B cell (primary cell): ENCODE measurements around the gene GLDN. TPM values are rescaled to one million over a fixed set of nuclear protein-coding genes. Genes with fewer than 3 reads are reported as not detected.

Experiments
- ATAC-seq: fragments of 200-7000 bp; cut with Tn5 transposase; one replicate; pipeline ENCODE4 v1.10.0; 2021; ENCODE audit warnings: low read depth, mild to moderate bottlenecking, moderate number of reproducible peaks, moderate library complexity
- CTCF ChIA-PET: fragments of 350-600 bp; sonication (Branson Sonifier 250); formaldehyde crosslinking; loops from one replicate; lab custom pipeline; 2021; ENCODE audit warnings: antibody characterized with exemption, inconsistent platforms; lab: Charles Lee
- POLR2A ChIA-PET: fragments of 350-600 bp; sonication (Branson Sonifier 250); formaldehyde crosslinking; loops from one replicate; lab custom pipeline; 2021; ENCODE audit warnings: antibody characterized with exemption; lab: Charles Lee
- DNase-seq: peaks from one replicate; pipeline ENCODE4 v3.0.0; 2013
- H2AFZ ChIP-seq: 2 replicates; pipeline ENCODE4 v1.6.1; 2012; ENCODE audit warnings: mild to moderate bottlenecking, low read depth, low read length; ENCODE audit not compliant: insufficient read depth, poor library complexity, severe bottlenecking
- H3K27ac ChIP-seq, 2 donors: 1 replicate in 1 of 2; 2 replicates in 1 of 2; pipeline ENCODE4 v1.5.1; 2012 to 2013; ENCODE audit warnings: low read length in 2 of 2, mild to moderate bottlenecking in 2 of 2, moderate library complexity in 1 of 2
- H3K27me3 ChIP-seq, 4 experiments: fragments of 200-600 bp in 1 of 4; sonication (generic) in 1 of 4; replicated peaks in 1 of 4; 1 replicate in 2 of 4; 2 replicates in 2 of 4; pipeline versions ENCODE4 v1.6.1 to v1.7.0; 2013 to 2016; ENCODE audit warnings: low read length in 3 of 4, mild to moderate bottlenecking in 2 of 4, mixed read lengths in 1 of 4, moderate library complexity in 1 of 4; ENCODE audit not compliant: insufficient read depth in 4 of 4, control insufficient read depth in 3 of 4; ENCODE audit errors: control extremely low read depth in 1 of 4
- H3K36me3 ChIP-seq, 2 experiments: replicated peaks in 1 of 2; 1 replicate in 1 of 2; 2 replicates in 1 of 2; pipeline versions ENCODE4 v1.6.1 to v1.7.1; 2013; ENCODE audit warnings: low read length in 1 of 2; ENCODE audit not compliant: insufficient read depth in 2 of 2, control insufficient read depth in 1 of 2; ENCODE audit errors: control extremely low read depth in 1 of 2, extremely low read depth in 1 of 2
- H3K4me1 ChIP-seq, 2 donors: fragments of 200-600 bp in 1 of 2; sonication (generic) in 1 of 2; 1 replicate in 1 of 2; 2 replicates in 1 of 2; pipeline versions ENCODE4 v1.5.1 to v1.6.1; 2013 to 2017; ENCODE audit warnings: low read length in 2 of 2; ENCODE audit not compliant: control insufficient read depth in 2 of 2, insufficient read depth in 2 of 2
- H3K4me2 ChIP-seq: replicated peaks from 2 replicates; pipeline ENCODE3; 2012; ENCODE audit warnings: mild to moderate bottlenecking, low read depth, low read length; ENCODE audit not compliant: poor library complexity, severe bottlenecking
- H3K4me3 ChIP-seq, 5 experiments: fragments of 200-600 bp in 1 of 5; sonication (generic) in 1 of 5; 1 replicate in 3 of 5; 2 replicates in 2 of 5; pipeline versions ENCODE4 v1.5.1 to v1.7.0; 2011 to 2016; ENCODE audit warnings: low read length in 4 of 5, mild to moderate bottlenecking in 4 of 5, low read depth in 2 of 5, control low read depth in 1 of 5, moderate library complexity in 1 of 5; ENCODE audit not compliant: insufficient read depth in 1 of 5; ENCODE audit errors: control extremely low read depth in 1 of 5, extremely low read depth in 1 of 5
- H3K79me2 ChIP-seq: fragments of 200-600 bp; sonication (generic); one replicate; pipeline ENCODE4 v1.6.0; 2016; ENCODE audit warnings: low read length; ENCODE audit not compliant: control insufficient read depth, insufficient read depth
- H3K9ac ChIP-seq: fragments of 200-600 bp; sonication (generic); 2 replicates; pipeline ENCODE4 v1.6.1; 2017; ENCODE audit warnings: mild to moderate bottlenecking, low read length, moderate library complexity
- H3K9me3 ChIP-seq, 3 donors: one replicate each; pipeline versions ENCODE4 v1.6.1 to v1.7.1; 2013; ENCODE audit warnings: low read length in 2 of 3; ENCODE audit not compliant: control insufficient read depth in 2 of 3, insufficient read depth in 1 of 3; ENCODE audit errors: control extremely low read depth in 1 of 3
- H4K20me1 ChIP-seq: 2 replicates; pipeline ENCODE4 v1.6.0; 2012; ENCODE audit warnings: mild to moderate bottlenecking, low read length; ENCODE audit not compliant: insufficient read depth, control insufficient read depth, poor library complexity, severe bottlenecking
- H3K27ac Mint-ChIP-seq: one replicate; pipeline ENCODE4 v1.8.0; 2021; ENCODE audit warnings: mixed read lengths
- H3K27me3 Mint-ChIP-seq: one replicate; pipeline ENCODE4 v1.8.0; 2021; ENCODE audit warnings: mixed read lengths
- H3K4me1 Mint-ChIP-seq: one replicate; pipeline ENCODE4 v1.8.0; 2021; ENCODE audit warnings: mixed read lengths
- H3K4me3 Mint-ChIP-seq: one replicate; pipeline ENCODE4 v1.8.0; 2021; ENCODE audit warnings: mixed read lengths
- H3K9me3 Mint-ChIP-seq: one replicate; pipeline ENCODE4 v1.8.0; 2022; ENCODE audit warnings: mixed read lengths; ENCODE audit not compliant: insufficient read depth
- CTCF ChIP-seq: fragments of 200-600 bp; IDR thresholded peaks from one replicate; pipeline ENCODE4 v1.8.0; 2022; ENCODE audit warnings: antibody characterized with exemption, mild to moderate bottlenecking
- EZH2 ChIP-seq: IDR thresholded peaks from 2 replicates; pipeline ENCODE4 v1.6.1; 2012; ENCODE audit warnings: borderline replicate concordance, low read depth, mild to moderate bottlenecking, moderate library complexity, low read length; ENCODE audit not compliant: insufficient read depth, poor library complexity, severe bottlenecking
- WGBS: methylation state at CpG from one replicate; pipeline ENCODE4 v1.1.5; 2013; ENCODE audit warnings: missing lambda C conversion rate; ENCODE audit not compliant: insufficient coverage; 5-methylcytosine and 5-hydroxymethylcytosine counted together
- intact Hi-C: fragments of 100-400 bp; cut with micrococcal nuclease; formaldehyde crosslinking; loops from one replicate; pipeline ENCODE4 v1.10.0; 2022
- polyA plus RNA-seq: library from polyadenylated mRNA; depleted of rRNA; stranded (reverse); fragments of >200 nt; gene quantifications from 2 replicates; pipeline ENCODE4 v1.2.3, GENCODE V29; 2012
- total RNA-seq, 2 donors: library from RNA; stranded (reverse); fragments of 120-200 nt in 1 of 2; gene quantifications; 1 replicate in 1 of 2; 2 replicates in 1 of 2; pipeline versions ENCODE4 v1.2.3 to v1.2.4, GENCODE V29; 2013 to 2022

The GLDN gene
- total and polyA plus RNA-seq, 2 donors (not counting 1 experiment from before 2014, with no cell fraction given) = not detected

- TF ChIP-seq EZH2 (no peak), CTCF (no peak)
- intact Hi-C loops = no loop called here
- H3K4me2 ChIP-seq = no peak overlapping the region
- H3K9ac ChIP-seq = no peak overlapping the region
- peaks cover 10% of the 10 kb centered on the region for H3K27me3 Mint-ChIP-seq
- POLR2A ChIA-PET = no interaction called here
- ATAC-seq (no peak), DNase-seq (no peak)
- H3K9me3 ChIP-seq = no peaks in the 10 kb centered on the region
- no peaks in the 10 kb centered on the region for H3K36me3 ChIP-seq
- no peak overlapping the region for H3K4me3 Mint-ChIP-seq
- WGBS = 92% methylated on average over 6 of the region's 7 CpGs
- H4K20me1 ChIP-seq = no peaks in the 10 kb centered on the region
- CTCF ChIA-PET = no interaction called here
- no peak overlapping the region for H3K4me3 ChIP-seq
- no peaks in the 10 kb centered on the region for H3K4me1 Mint-ChIP-seq
- no peak overlapping the region for H3K27ac Mint-ChIP-seq
- no peaks in the 10 kb centered on the region for H3K27me3 ChIP-seq
- H2AFZ ChIP-seq = no peak overlapping the region
- H3K4me1 ChIP-seq = no peaks in the 10 kb centered on the region
- no peaks in the 10 kb centered on the region for H3K9me3 Mint-ChIP-seq
- no peaks in the 10 kb centered on the region for H3K79me2 ChIP-seq
- H3K27ac ChIP-seq = no peak overlapping the region
Measured at GRCh38 chr15:51315726-51316125, 25.7 kb upstream of the GLDN start.

DNA sequence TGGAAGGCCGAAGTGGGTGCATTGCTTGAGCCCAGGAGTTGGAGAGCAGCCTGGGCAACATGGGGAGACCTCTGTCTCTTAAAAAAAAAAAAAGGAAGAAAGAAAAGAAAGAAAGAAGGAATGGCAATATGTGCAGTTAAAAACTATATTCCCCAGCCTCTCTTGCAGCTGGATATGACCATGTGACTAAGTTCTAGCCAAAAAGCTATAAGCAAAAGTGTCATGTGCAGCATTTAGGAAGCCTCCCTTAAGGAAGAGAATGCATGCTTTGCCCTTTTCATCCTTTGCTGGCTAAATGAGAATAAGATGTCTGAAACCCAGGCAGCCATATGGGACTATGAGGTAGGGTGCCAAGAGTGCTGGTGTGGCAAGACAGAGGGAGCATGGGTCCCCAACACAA lies 24.8 kb upstream of the GLDN start:
- Histone ChIP-seq H3K79me2 (no peaks in the 10 kb centered on the region), H4K20me1 (no peaks in the 10 kb centered on the region), H3K9ac (no peak overlapping the region), H3K4me2 (no peak overlapping the region), H3K9me3 (no peaks in the 10 kb centered on the region), H2AFZ (no peak overlapping the region), H3K36me3 (no peaks in the 10 kb centered on the region), H3K27ac (no peak overlapping the region), H3K27me3 (no peaks in the 10 kb centered on the region), H3K4me3 (no peak overlapping the region), H3K4me1 (no peaks in the 10 kb centered on the region)
- DNase-seq (no peak), ATAC-seq (no peak)
- Mint-ChIP-seq H3K4me1 (no peaks in the 10 kb centered on the region), H3K9me3 (no peaks in the 10 kb centered on the region), H3K4me3 (no peak overlapping the region), H3K27ac (no peak overlapping the region), H3K27me3 (peaks cover 10% of the 10 kb centered on the region)
- intact Hi-C loops = no loop called here
- CTCF ChIA-PET = no interaction called here
- TF ChIP-seq EZH2 (no peak), CTCF (no peak)
- POLR2A ChIA-PET = no interaction called here
- WGBS = no CpG with 5 or more reads among the region's 1 CpG
